Bronchial epithelial cell (primary cell): ENCODE results near the gene PTPRN2. TPM values are rescaled to one million over a fixed set of nuclear protein-coding genes. Genes with fewer than 3 reads are reported as not detected.

ENCODE experiments used
- DNase-seq: peaks from one replicate; pipeline ENCODE4 v3.0.0-alpha.2; 2010; ENCODE audit warnings: low read depth
- FAIRE-seq: peaks from 2 replicates; lab custom pipeline; 2011; peaks lifted over from hg19 to GRCh38; lab: Jason Lieb, UNC
- H3K27me3 ChIP-seq: 2 replicates; pipeline ENCODE4 v1.5.1; 2011; ENCODE audit warnings: low read length; ENCODE audit not compliant: control insufficient read depth, insufficient read depth
- H3K36me3 ChIP-seq: 2 replicates; pipeline ENCODE4 v1.5.1; 2011; ENCODE audit warnings: low read length; ENCODE audit not compliant: control insufficient read depth, insufficient read depth
- H3K4me3 ChIP-seq: 2 replicates; pipeline ENCODE4 v1.5.1; 2011; ENCODE audit warnings: mild to moderate bottlenecking, low read depth, low read length, control low read depth
- CTCF ChIP-seq: IDR thresholded peaks from 2 replicates; pipeline ENCODE4 v1.5.1; 2011; ENCODE audit warnings: mild to moderate bottlenecking, moderate library complexity, low read length, control low read depth, inconsistent platforms; ENCODE audit not compliant: insufficient read depth, severe bottlenecking
- total RNA-seq: library from RNA; depleted of rRNA; stranded (reverse); fragments of >200 nt; gene quantifications from 2 replicates; pipeline ENCODE4 v1.2.1, GENCODE V29; 2014

The PTPRN2 gene
- total RNA-seq, 1 donor from 2014 or later: 1.1 TPM

DNA sequence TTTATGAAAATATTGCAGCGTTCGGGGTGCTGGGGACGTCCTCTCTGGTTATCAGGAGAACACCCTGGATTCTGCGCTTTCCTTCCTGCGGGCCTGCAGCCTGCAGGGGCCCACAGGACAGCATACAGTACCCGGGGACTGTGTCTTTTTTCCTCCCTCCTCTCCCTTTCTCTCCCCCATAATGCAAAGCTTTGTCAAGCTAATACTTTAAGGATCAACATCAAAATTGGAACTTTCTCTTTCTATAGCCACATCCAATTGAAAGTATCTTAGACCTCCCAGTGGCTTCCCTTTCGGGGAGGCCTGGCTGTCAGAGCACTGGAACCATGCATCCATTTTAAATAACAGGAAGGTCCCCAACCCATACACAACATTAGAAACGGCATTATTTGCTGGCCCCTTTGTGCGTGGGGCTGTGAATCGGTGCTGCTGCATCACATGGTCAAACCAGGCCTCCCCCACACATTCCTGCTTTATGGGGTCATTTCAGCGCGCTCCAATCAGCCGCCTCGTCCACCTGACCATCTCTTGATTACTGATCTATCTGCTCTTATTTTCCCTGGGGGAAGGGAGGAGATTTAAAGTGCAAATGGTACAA lies 745.8 kb downstream of the PTPRN2 start:
- no peak for TF ChIP-seq CTCF
- DNase-seq (no peak), FAIRE-seq (no peak)
- Histone ChIP-seq H3K36me3 (no peaks in the 10 kb centered on the region), H3K27me3 (no peaks in the 10 kb centered on the region), H3K4me3 (no peak overlapping the region)

GRCh38 chr7:157840914-157841772 lies 746.5 kb downstream of the PTPRN2 start:
- H3K4me3 ChIP-seq: no peak overlapping the region
- TF ChIP-seq CTCF: no peak
- H3K27me3 ChIP-seq: no peaks in the 10 kb centered on the region
- no peaks in the 10 kb centered on the region for H3K36me3 ChIP-seq
- DNase-seq (no peak), FAIRE-seq (no peak)

- no peak for TF ChIP-seq CTCF
- FAIRE-seq: no peak
Observed at GRCh38 chr7:157840174-157840913, 747.3 kb downstream of the PTPRN2 start.

DNA sequence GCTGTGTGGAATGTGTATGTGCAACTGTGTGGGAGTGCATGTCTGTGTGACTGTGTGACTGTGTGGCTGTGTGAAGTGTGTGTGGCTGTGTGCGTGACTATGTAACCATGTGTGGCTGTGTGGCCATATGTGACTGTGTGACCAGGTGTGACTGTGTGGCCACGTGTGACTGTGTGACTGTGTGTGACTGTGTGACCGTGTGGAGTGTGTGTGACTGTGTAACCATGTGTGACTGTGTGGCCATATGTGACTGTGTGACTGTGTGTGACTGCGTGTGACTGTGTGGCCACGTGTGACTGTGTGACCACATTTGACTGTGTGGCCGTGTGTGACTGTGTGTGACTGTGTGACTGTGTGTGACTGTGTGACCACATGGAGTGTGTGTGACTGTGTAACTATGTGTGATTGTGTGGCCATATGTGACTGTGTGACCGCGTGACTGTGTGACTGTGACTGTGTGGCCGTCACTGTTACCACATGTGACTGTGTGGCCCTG lies 747.9 kb downstream of the PTPRN2 start:
- no peaks in the 10 kb centered on the region for H3K27me3 ChIP-seq

More at GRCh38 chr7:157840174-157840913, 747.3 kb downstream of the PTPRN2 start:
- H3K4me3 ChIP-seq: no peak overlapping the region
- no peak for DNase-seq
- H3K36me3 ChIP-seq: no peaks in the 10 kb centered on the region
- no peaks in the 10 kb centered on the region for H3K27me3 ChIP-seq

DNA sequence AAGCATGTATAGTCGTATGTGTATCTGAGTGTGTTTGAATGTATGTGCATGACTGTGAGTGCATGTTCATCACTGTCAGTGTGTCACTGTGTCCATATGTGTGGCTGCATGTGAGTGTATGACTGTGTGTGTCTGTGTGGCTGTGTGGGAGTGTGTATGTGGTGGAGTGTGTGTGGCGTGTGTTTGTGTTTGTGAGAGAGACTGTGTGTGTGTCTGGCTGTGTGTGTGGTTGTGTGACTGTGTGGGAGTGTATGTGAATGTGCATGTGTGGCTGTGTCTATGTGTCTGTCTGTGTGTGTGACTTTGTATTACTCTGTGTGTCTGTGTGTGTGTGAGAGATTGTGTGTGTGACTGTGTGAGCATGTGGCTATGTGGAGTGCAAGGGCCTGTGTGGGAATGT lies 748.4 kb downstream of the PTPRN2 start:
- Histone ChIP-seq H3K27me3 (no peaks in the 10 kb centered on the region), H3K36me3 (no peaks in the 10 kb centered on the region), H3K4me3 (no peak overlapping the region)
- FAIRE-seq: peak; percentile 96
- no peak for DNase-seq
- TF ChIP-seq CTCF: no peak

More for the DNA sequence above, 747.9 kb downstream of the PTPRN2 start:
- H3K36me3 ChIP-seq: no peaks in the 10 kb centered on the region
- H3K4me3 ChIP-seq: no peak overlapping the region
- no peak for FAIRE-seq
- no peak for TF ChIP-seq CTCF
- DNase-seq: no peak
